ENCODE measurements around the gene MLPH. TPM values are rescaled to one million over a fixed set of nuclear protein-coding genes. Genes with fewer than 3 reads are reported as not detected.

MLPH gene
- total RNA-seq, 4 donors from 2014 or later = 5.3 to 8.7 (median 7.8) TPM

DNA sequence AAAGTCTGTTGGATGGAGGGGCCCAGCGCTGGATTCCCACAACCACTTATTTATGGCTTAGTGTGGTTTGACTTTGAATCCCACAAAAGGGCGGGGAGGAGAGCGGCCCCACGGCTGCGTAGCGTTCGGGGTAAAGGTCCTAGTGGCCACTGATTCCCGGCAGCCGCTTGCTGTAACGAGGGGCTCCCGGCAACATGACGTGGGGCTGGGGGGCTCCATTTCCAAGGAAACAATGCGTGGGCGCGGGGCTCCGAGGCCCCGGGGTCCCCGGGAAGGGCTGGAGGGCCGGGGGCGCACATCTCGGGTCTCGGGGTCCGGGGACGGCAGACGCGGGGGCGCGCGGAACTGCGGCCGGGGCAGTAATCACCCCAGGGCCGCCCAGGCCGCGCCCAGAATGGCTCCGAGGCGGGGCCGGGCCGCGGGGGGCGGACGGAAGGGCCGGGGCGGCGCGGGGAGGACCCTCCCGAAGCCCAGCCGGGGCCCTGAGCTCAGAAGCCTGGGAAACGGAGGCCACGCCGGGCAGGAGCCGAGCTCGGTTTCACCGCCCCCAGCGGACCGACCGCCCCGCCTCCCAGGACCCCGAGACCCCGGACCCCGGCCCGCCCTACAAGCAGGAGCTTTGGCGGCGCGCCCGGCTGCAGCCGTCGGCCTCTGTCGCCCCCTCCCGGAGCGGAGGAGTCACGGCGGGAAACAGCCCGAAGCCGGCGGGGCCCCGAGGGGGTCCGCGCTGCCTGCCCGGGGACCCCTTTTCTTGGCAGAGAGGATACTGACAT, 11.9 kb upstream of the MLPH start:
- intact Hi-C loops (cut with DNase I) = loop anchor here (1.0 to 10.0 kb wide), 4 partner anchors 53 to 380 kb away; no protein-coding TSS in a partner anchor
- no peaks in the 10 kb centered on the region for H3K27me3 ChIP-seq
- H3K27ac ChIP-seq (replicated peaks in 1 of 4) = peak overlapping the region; percentile 91 to 95 (median 93)
- TF ChIP-seq POLR2AphosphoS5 (IDR thresholded peaks at IDR 0.05) (peak; percentile 27 to 59), POLR2A (IDR thresholded peaks at IDR 0.05; ENCODE audit: low read depth) (no peak)
- TF ChIP-seq, protein P1, sequence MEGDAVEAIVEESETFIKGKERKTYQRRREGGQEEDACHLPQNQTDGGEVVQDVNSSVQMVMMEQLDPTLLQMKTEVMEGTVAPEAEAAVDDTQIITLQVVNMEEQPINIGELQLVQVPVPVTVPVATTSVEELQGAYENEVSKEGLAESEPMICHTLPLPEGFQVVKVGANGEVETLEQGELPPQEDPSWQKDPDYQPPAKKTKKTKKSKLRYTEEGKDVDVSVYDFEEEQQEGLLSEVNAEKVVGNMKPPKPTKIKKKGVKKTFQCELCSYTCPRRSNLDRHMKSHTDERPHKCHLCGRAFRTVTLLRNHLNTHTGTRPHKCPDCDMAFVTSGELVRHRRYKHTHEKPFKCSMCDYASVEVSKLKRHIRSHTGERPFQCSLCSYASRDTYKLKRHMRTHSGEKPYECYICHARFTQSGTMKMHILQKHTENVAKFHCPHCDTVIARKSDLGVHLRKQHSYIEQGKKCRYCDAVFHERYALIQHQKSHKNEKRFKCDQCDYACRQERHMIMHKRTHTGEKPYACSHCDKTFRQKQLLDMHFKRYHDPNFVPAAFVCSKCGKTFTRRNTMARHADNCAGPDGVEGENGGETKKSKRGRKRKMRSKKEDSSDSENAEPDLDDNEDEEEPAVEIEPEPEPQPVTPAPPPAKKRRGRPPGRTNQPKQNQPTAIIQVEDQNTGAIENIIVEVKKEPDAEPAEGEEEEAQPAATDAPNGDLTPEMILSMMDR (IDR thresholded peaks at IDR 0.05) = peak; percentile 91 to 97 (median 96)
- no peaks in the 10 kb centered on the region for H3K9me3 ChIP-seq
- no peak for DNase-seq (ENCODE audit: extremely low spot score)
- peak overlapping the region; percentile 78 to 85 (median 80) for H3K4me3 ChIP-seq
- H3K36me3 ChIP-seq = no peaks in the 10 kb centered on the region
- 4% methylated on average over 22 of the region's 79 CpGs for WGBS
- peaks cover 20 to 55% (median 50%) of the 10 kb centered on the region in 4 donors for H3K4me1 ChIP-seq

DNA sequence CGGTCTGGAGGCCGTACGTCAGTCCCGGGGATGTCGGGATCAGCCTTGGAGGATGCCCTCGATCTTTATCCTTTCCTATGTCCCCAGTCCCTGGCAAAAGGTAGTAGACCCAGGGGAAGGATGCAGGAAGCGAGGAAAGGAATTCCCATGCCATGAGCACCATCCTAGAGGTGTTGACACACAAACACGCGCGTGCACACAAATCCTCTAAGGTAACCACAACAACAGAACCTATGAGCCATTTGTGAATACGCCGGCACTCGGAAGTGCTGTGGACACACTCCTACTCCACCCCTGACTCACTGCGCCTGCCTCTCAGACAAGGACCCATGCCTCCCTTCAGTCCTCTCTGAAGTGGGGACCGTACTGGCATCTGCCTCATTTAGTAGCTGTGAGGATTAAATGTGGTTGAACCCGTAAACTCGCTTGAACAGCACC, 11.3 kb upstream of the MLPH start:
- intact Hi-C loops (cut with DNase I) = loop anchor here (1.0 to 10.0 kb wide), 4 partner anchors 53 to 381 kb away; no protein-coding TSS in a partner anchor
- DNase-seq (ENCODE audit: extremely low spot score) = no peak
- TF ChIP-seq POLR2A (IDR thresholded peaks at IDR 0.05; ENCODE audit: low read depth) (no peak), EP300 (IDR thresholded peaks at IDR 0.05) (no peak), POLR2AphosphoS5 (IDR thresholded peaks at IDR 0.05) (no peak)
- TF ChIP-seq, protein P1 (IDR thresholded peaks at IDR 0.05) = no peak
- H3K27me3 ChIP-seq = no peaks in the 10 kb centered on the region
- H3K27ac ChIP-seq (replicated peaks in 1 of 4) = peak overlapping the region; percentile 91 to 95 (median 93)
- H3K4me1 ChIP-seq = peaks cover 20 to 59% (median 53%) of the 10 kb centered on the region in 4 donors
- no peaks in the 10 kb centered on the region for H3K36me3 ChIP-seq
- H3K4me3 ChIP-seq = peak overlapping the region; percentile 78 to 85 (median 80)
- no peaks in the 10 kb centered on the region for H3K9me3 ChIP-seq
- WGBS = 34% methylated on average over 9 of the region's 17 CpGs

DNA sequence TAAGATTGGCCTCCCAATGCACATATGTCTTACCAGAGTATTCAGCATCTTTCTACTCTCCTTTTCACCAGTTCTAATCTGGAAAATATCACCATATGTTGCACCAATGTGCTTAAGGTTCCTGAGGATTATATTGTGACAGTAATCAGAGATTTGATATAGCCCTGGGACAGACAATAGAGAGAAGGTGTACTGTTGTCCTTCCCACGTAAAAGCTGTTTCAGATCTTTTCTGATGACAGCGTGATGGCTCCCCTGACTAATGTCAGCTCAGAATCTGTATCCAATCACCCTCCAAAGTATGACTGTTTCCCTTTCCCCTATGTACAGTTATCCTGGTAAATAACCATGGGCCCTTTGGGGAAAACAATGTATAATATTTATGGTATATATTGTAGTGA, 9.0 kb upstream of the MLPH start:
- intact Hi-C loops (cut with DNase I) = loop anchor here (5.0 to 10.0 kb wide), 3 partner anchors 311 to 383 kb away; no protein-coding TSS in a partner anchor
- Histone ChIP-seq H3K9me3 (no peaks in the 10 kb centered on the region), H3K36me3 (no peaks in the 10 kb centered on the region), H3K27ac (replicated peaks in 1 of 4) (no peak overlapping the region), H3K4me1 (peaks cover 21 to 55% (median 48%) of the 10 kb centered on the region in 4 donors), H3K4me3 (no peak overlapping the region), H3K27me3 (no peaks in the 10 kb centered on the region)
- 91% methylated on average over 2 of the region's 2 CpGs for WGBS
- TF ChIP-seq, protein P1 (IDR thresholded peaks at IDR 0.05) = no peak
- TF ChIP-seq POLR2AphosphoS5 (IDR thresholded peaks at IDR 0.05) (no peak), POLR2A (IDR thresholded peaks at IDR 0.05; ENCODE audit: low read depth) (no peak), EP300 (IDR thresholded peaks at IDR 0.05) (no peak)
- no peak for DNase-seq (ENCODE audit: extremely low spot score)

DNA sequence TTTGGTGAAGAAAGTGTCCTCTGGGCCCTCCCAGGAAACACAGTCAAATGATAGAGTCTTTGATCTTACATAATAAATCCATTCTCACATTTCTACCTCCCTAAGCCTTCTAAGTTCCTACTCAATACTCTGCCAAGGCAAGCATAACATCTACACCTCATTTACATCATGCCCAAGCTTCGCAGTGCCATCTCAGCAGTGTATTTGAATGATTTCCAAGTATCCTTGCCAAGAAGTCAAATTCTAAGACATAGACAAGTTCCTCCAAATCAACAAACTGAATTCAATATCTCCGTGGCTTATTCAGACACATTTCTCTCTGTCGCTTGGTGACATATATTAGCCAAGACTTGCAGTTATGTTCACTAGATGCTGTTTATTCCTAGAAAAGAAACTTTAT, 8.1 kb upstream of the MLPH start:
- no peaks in the 10 kb centered on the region for H3K27me3 ChIP-seq
- H3K4me1 ChIP-seq = peaks cover 21 to 53% (median 49%) of the 10 kb centered on the region in 4 donors
- TF ChIP-seq, protein P1 (IDR thresholded peaks at IDR 0.05) = no peak
- TF ChIP-seq POLR2AphosphoS5 (IDR thresholded peaks at IDR 0.05) (no peak), POLR2A (IDR thresholded peaks at IDR 0.05; ENCODE audit: low read depth) (no peak), EP300 (IDR thresholded peaks at IDR 0.05) (no peak)
- no peak overlapping the region for H3K27ac ChIP-seq (replicated peaks in 1 of 4)
- no peak overlapping the region for H3K4me3 ChIP-seq
- H3K9me3 ChIP-seq = no peaks in the 10 kb centered on the region
- intact Hi-C loops (cut with DNase I) = loop anchor here (5.0 to 10.0 kb wide), 3 partner anchors 312 to 384 kb away; no protein-coding TSS in a partner anchor
- no peaks in the 10 kb centered on the region for H3K36me3 ChIP-seq
- DNase-seq (ENCODE audit: extremely low spot score) = no peak
- 69% methylated on average over 3 of the region's 3 CpGs for WGBS
